HepG2 (cell line): ENCODE measurements around the gene CHPF. TPM values are rescaled to one million over a fixed set of nuclear protein-coding genes. Genes with fewer than 3 reads are reported as not detected.
A peak's percentile ranks its signal among the peaks of the same experiment; 100 is the strongest.

Experiments
- ARNT ChIP-seq: fragments of 450-650 bp; IDR thresholded peaks from 2 replicates; pipeline ENCODE4 v1.6.1; 2017
- ATRX ChIP-seq: sonication (generic); formaldehyde crosslinking; IDR thresholded peaks from 2 replicates; pipeline ENCODE4 v1.4.0; 2020; ENCODE audit warnings: missing genetic modification reagents, borderline replicate concordance
- FOXP1 ChIP-seq, 2 experiments: fragments of 450-650 bp in 1 of 2; IDR thresholded peaks; 2 replicates each; pipeline ENCODE4 v1.6.1; 2017 to 2018; ENCODE audit warnings: antibody characterized with exemption in 1 of 2
- HNF4G ChIP-seq, 2 experiments: sonication (generic) in 1 of 2; formaldehyde crosslinking in 1 of 2; IDR thresholded peaks; 2 replicates each; pipeline versions ENCODE4 v1.4.0 to v1.6.1; 2011 to 2020; ENCODE audit warnings: borderline replicate concordance in 2 of 2, low read depth in 2 of 2, mild to moderate bottlenecking in 2 of 2, low read length in 1 of 2, missing genetic modification reagents in 1 of 2, moderate library complexity in 1 of 2
- KAT8 ChIP-seq: IDR thresholded peaks from 2 replicates; pipeline ENCODE4 v1.6.1; 2016; ENCODE audit warnings: missing genetic modification reagents, missing compliant biosample characterization
- KMT2A ChIP-seq: sonication (generic); formaldehyde crosslinking; IDR thresholded peaks from 2 replicates; pipeline ENCODE4 v1.4.0; 2020; ENCODE audit warnings: missing genetic modification reagents
- MED13 ChIP-seq: sonication (generic); formaldehyde crosslinking; IDR thresholded peaks from 2 replicates; pipeline ENCODE4 v1.5.0; 2020; ENCODE audit warnings: missing genetic modification reagents
- MLLT10 ChIP-seq: sonication (generic); formaldehyde crosslinking; IDR thresholded peaks from 2 replicates; pipeline ENCODE4 v1.4.0; 2020; ENCODE audit warnings: missing genetic modification reagents
- NR2F1 ChIP-seq, 2 experiments: fragments of 450-650 bp in 1 of 2; formaldehyde crosslinking in 1 of 2; IDR thresholded peaks; 2 replicates each; pipeline versions ENCODE4 v1.5.0 to v1.6.1; 2016 to 2020; ENCODE audit warnings: mild to moderate bottlenecking in 1 of 2, missing compliant biosample characterization in 1 of 2, missing genetic modification reagents in 1 of 2, moderate library complexity in 1 of 2
- SALL2 ChIP-seq: sonication (generic); formaldehyde crosslinking; IDR thresholded peaks from 2 replicates; pipeline ENCODE4 v1.8.1; 2023; ENCODE audit warnings: mild to moderate bottlenecking, missing genetic modification reagents, inconsistent platforms
- TCF12 ChIP-seq, 2 experiments: fragments of 450-650 bp in 1 of 2; sonication (generic) in 1 of 2; formaldehyde crosslinking in 1 of 2; IDR thresholded peaks; 2 replicates each; pipeline versions ENCODE4 v1.6.1 to v1.8.0; 2017 to 2022; ENCODE audit warnings: antibody characterized with exemption in 1 of 2, mild to moderate bottlenecking in 1 of 2, missing genetic modification reagents in 1 of 2, moderate library complexity in 1 of 2
- ZBTB4 ChIP-seq: sonication (generic); formaldehyde crosslinking; IDR thresholded peaks from 2 replicates; pipeline ENCODE4 v1.4.0; 2020; ENCODE audit warnings: missing genetic modification reagents, mild to moderate bottlenecking, borderline replicate concordance
- ZFP36L1 ChIP-seq: sonication (generic); formaldehyde crosslinking; IDR thresholded peaks from 2 replicates; pipeline ENCODE4 v1.8.0; 2022; ENCODE audit warnings: mild to moderate bottlenecking, missing genetic modification reagents, moderate library complexity
- ZNF484 ChIP-seq: sonication (generic); formaldehyde crosslinking; IDR thresholded peaks from 2 replicates; pipeline ENCODE4 v1.5.1; 2020; ENCODE audit warnings: mild to moderate bottlenecking, low read depth, missing genetic modification reagents, borderline replicate concordance
- ZNF556 ChIP-seq: sonication (generic); formaldehyde crosslinking; IDR thresholded peaks from 2 replicates; pipeline ENCODE4 v1.4.0; 2020; ENCODE audit warnings: mild to moderate bottlenecking, missing genetic modification reagents, borderline replicate concordance
- ZNF674 ChIP-seq: sonication (generic); formaldehyde crosslinking; IDR thresholded peaks from 2 replicates; pipeline ENCODE4 v1.5.0; 2020; ENCODE audit warnings: low read depth, mild to moderate bottlenecking, missing genetic modification reagents
- ZSCAN29 ChIP-seq: sonication (generic); formaldehyde crosslinking; conservative IDR thresholded peaks from 2 replicates; pipeline ENCODE4 v1.4.0; 2020; ENCODE audit warnings: mild to moderate bottlenecking, missing genetic modification reagents
- polyA plus RNA-seq, 8 experiments: library from polyadenylated mRNA; depleted of rRNA in 3 of 8; stranded (reverse) in 7 of 8; unstranded in 1 of 8; fragments of >200 nt; fragmentation: Illumina TruSeq in 4 of 8; extraction: Trizol in 4 of 8; gene quantifications; 2 replicates each; pipeline versions ENCODE4 v1.2.1 to v1.2.3, GENCODE V29; 2011 to 2016; ENCODE audit warnings: low read depth in 4 of 8, missing spikeins in 1 of 8, mixed read lengths in 1 of 8; ENCODE audit not compliant: insufficient read depth in 1 of 8
- total RNA-seq, 5 experiments: library from RNA; depleted of rRNA; stranded (reverse); fragments of >200 nt; fragmentation: Illumina TruSeq; extraction: Trizol; gene quantifications; 2 replicates each; pipeline ENCODE4 v1.2.3, GENCODE V29; 2016; ENCODE audit warnings: low read depth in 1 of 5
- TF ChIP-seq, protein P1 (sequence below): sonication (generic); formaldehyde crosslinking; IDR thresholded peaks from 2 replicates; pipeline ENCODE4 v1.5.0; 2020; ENCODE audit warnings: missing genetic modification reagents, mild to moderate bottlenecking, borderline replicate concordance
- TF ChIP-seq, protein P2 (sequence below): sonication (generic); formaldehyde crosslinking; IDR thresholded peaks from 2 replicates; pipeline ENCODE4 v1.5.0; 2020; ENCODE audit warnings: mild to moderate bottlenecking, missing genetic modification reagents, borderline replicate concordance
- TF ChIP-seq, protein P3 (sequence below): IDR thresholded peaks from 2 replicates; pipeline ENCODE4 v1.6.1; 2016; ENCODE audit warnings: mild to moderate bottlenecking, missing biosample characterization, missing genetic modification reagents

CHPF gene
- total and polyA plus RNA-seq, 2 of the 13 experiments (the other 11 are each of a cell fraction or from before 2014, with no cell fraction given): 79.6 to 111 TPM

DNA sequence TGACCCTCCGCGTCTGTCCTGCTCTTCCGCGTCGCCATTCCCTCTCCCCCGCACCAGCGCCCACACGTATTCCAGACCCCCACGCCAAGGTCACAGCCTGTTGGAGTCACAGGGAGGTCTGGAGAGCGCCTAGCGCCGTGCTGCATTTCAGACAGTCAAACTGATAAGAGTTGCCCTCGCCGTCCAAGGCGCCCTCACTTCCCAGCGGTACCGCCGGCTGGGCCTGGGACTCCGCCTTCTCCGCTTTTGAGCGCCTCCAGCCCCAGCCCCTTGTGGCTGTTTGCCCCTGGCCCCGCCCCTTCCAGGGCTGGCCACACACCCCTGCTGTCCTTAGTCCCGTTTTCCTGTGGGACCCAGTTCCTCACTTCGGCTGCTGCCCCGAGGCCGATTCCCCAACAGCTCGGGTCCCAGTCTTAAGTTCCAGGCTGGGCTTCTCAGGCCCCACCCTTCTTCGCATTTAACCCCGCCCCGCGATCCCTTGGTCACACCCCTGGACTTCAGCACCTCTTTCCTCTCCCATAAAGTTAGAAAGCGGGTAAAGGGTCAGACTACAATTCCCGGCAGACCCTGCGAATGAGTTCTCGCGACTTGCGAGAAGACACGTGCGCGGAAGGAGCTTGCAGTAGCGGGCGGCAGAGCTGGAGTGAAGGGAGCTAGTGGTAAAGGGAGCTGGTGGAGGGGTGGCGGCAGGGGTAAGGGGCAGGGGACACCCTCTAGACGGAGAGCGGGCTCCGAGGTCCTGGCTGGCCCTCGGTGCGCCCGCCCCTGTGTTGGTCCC lies 45.1 kb downstream of the CHPF start, which contains the start of gene GMPPA (continued):
- TF ChIP-seq, protein P1, sequence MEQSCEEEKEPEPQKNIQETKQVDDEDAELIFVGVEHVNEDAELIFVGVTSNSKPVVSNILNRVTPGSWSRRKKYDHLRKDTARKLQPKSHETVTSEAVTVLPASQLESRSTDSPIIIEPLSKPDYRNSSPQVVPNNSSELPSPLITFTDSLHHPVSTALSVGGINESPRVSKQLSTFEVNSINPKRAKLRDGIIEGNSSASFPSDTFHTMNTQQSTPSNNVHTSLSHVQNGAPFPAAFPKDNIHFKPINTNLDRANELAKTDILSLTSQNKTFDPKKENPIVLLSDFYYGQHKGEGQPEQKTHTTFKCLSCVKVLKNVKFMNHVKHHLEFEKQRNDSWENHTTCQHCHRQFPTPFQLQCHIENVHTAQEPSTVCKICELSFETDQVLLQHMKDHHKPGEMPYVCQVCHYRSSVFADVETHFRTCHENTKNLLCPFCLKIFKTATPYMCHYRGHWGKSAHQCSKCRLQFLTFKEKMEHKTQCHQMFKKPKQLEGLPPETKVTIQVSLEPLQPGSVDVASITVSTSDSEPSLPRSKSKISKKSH (CRISPR knock-in tag): peak; percentile 10; the same call in 1 of the 2 replicates
- no peak for TF ChIP-seq ZNF484
- TF ChIP-seq ARNT: no peak
- TF ChIP-seq SALL2: peak; percentile 70
- peak; percentile 86 for TF ChIP-seq KAT8 (CRISPR knock-in tag)
- peak; percentile 26; the same call in 1 of the 2 replicates for TF ChIP-seq ZNF556 (CRISPR knock-in tag)
- 0 out of 2 replicates have a peak, but pooled peaks have one; percentile 69 for TF ChIP-seq ZFP36L1
- peak; percentile 10; the same call in 1 of the 2 replicates for TF ChIP-seq HNF4G (IDR thresholded peaks at IDR 0.05; ENCODE audit: borderline replicate concordance, low read depth, low read length)
- TF ChIP-seq HNF4G (CRISPR knock-in tag; IDR thresholded peaks at IDR 0.05; ENCODE audit: borderline replicate concordance, low read depth): peak; percentile 38; the same call in 1 of the 2 replicates
- TF ChIP-seq ATRX: no peak
- TF ChIP-seq ZBTB4 (CRISPR knock-in tag): no peak
- no peak for TF ChIP-seq TCF12 (IDR thresholded peaks at IDR 0.05)
- TF ChIP-seq TCF12 (CRISPR knock-in tag; IDR thresholded peaks at IDR 0.05): peak; percentile 78; the same call in 1 of the 2 replicates
- TF ChIP-seq ZSCAN29 (CRISPR knock-in tag): peak; percentile 70; the same call in 1 of the 2 replicates
- TF ChIP-seq MED13: no peak
- TF ChIP-seq FOXP1 (IDR thresholded peaks at IDR 0.05): no peak
- TF ChIP-seq FOXP1 (CRISPR knock-in tag; IDR thresholded peaks at IDR 0.05): no peak
- no peak for TF ChIP-seq NR2F1 (CRISPR knock-in tag; IDR thresholded peaks at IDR 0.05)
- TF ChIP-seq KMT2A (CRISPR knock-in tag): no peak
- TF ChIP-seq ZNF674 (CRISPR knock-in tag): 0 out of 2 replicates have a peak, but pooled peaks have one; percentile 27
- TF ChIP-seq MLLT10 (CRISPR knock-in tag): no peak
- TF ChIP-seq, protein P2, sequence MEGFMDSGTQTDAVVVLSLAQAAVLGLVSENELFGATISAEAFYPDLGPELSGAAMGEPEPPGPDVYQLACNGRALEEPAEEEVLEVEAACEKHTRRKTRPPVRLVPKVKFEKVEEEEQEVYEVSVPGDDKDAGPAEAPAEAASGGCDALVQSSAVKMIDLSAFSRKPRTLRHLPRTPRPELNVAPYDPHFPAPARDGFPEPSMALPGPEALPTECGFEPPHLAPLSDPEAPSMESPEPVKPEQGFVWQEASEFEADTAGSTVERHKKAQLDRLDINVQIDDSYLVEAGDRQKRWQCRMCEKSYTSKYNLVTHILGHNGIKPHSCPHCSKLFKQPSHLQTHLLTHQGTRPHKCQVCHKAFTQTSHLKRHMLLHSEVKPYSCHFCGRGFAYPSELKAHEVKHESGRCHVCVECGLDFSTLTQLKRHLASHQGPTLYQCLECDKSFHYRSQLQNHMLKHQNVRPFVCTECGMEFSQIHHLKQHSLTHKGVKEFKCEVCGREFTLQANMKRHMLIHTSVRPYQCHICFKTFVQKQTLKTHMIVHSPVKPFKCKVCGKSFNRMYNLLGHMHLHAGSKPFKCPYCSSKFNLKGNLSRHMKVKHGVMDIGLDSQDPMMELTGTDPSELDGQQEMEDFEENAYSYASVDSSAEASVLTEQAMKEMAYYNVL: peak; percentile 64; the same call in 1 of the 2 replicates
- TF ChIP-seq, protein P3, sequence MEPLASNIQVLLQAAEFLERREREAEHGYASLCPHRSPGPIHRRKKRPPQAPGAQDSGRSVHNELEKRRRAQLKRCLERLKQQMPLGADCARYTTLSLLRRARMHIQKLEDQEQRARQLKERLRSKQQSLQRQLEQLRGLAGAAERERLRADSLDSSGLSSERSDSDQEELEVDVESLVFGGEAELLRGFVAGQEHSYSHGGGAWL (CRISPR knock-in tag): no peak; the same call in 1 of the 2 replicates
